Amniotic stem cell (primary cell): ENCODE data around the gene SSC4D.

Source experiments
- DNase-seq: peaks from one replicate; lab custom pipeline; 2025; lab: John Stamatoyannopoulos, UW

Gene SSC4D

DNA sequence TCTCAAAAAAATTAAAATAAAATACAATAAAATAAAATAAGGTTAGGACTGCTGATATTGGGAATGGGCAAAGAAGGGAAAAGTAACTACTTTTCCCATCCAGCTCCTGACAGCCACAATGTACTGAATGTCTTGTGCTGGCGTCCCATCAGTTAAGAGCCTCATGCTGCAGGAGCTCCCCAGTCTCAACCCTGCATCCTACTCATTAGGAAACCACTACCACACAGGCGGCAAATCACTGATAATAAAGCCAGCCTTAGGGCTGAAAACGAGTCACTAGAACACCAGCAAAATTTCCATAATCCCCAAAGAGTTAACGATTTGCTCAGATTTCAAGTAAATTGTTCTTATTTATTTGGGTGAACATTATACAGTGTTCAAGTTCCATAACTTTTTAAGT lies 55.0 kb downstream of the SSC4D start:
- no peak for DNase-seq

DNA sequence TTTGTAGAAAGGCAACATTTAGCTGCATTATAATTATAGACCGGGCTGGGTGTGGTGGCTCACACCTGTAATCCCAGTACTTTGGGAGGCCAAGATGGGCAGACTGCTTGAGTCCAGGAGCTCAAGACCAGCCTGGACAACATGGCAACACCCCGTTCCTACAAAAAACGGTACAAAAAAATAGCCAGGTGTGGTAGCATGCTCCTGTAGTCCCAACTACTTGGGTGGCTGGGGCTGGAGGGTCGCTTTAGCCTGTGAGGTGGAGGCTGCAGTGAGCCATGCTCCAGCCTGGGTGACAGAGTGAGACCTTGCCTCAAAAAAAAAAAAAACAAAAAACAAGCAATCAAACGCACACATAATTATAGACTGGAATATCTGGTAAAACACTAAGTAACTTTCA lies 55.8 kb downstream of the SSC4D start:
- DNase-seq = no peak

DNA sequence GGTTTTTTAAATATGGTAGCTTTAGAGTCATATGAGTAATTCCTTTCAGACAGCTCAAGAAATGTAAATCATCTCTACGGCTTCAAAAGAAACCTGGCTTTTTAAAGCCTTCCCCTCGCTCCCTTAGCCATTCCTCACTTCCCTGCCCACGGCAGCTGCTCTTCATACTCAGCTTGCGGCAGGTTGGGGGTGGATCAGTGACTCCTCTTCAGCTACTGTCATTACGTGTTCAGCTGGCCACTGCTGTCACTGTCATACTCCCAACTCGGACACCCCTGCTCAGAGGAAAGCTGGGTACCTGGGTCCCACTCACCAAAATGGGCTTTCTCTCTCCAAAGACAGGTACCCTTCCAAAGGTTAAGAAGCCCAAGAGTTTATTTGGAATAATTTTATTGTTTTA lies 57.3 kb downstream of the SSC4D start:
- no peak for DNase-seq

DNA sequence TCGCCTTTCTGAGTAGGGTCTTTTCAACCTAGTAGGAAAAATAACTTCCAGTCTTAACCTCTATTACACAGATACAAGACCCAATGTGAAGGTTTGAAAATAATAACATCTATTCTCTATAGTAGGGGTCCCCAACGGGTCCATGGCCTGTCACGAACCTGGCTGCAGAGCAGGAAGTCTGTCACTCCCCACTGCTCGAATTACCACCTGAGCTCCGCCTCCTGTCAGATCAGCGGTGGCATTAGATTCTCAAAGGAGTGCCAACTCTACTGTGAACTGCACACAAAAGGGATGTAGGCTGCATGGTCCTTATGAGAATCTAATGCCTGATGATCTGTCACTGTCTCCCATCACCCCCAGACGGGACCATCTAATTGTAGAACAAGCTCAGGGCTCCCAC lies 58.1 kb downstream of the SSC4D start:
- DNase-seq = no peak

DNA sequence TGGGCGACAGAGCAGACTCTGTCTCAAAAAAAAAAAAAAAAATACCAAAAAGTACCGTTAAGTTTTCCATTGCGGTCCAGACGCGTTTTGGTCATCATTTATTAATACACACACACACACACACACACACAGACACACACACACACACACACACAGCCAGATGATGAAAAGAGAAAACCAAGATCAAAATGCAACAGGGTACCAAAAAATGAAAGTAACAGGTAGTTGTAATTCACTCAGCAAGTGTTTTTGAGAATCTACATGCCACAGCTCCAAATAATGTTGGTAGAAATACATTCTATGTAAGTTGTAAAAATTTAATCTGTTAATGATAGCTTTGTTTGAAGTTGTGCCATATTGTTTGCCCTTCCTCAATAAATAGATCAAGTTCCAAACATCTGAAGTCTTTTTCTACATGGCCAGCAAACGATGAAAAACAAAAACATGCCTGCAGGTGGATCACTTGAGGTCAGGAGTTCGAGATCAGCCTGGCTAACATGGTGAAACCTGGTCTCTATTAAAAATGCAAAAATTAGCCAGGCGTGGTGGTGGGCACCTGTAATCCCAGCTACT lies 60.1 kb downstream of the SSC4D start:
- no peak for DNase-seq

DNA sequence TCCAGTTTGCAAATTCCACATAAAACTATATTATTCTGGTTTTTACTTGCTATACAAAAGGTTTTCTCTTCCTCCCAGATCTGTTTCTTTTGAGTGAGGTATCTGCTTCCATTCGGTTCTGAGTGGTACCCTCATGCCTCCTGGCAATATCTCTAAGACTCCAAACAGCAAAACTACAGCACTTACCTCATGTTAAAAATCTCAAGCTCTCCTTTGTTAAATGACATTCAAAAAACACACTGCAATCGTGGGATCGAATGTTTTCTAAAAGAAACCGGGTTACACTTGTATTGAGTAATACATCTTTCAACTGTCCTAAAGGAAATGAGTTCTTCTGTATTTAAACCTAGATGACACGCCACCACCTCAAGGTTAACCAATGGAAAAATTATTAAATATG lies 61.8 kb downstream of the SSC4D start:
- DNase-seq = no peak

DNA sequence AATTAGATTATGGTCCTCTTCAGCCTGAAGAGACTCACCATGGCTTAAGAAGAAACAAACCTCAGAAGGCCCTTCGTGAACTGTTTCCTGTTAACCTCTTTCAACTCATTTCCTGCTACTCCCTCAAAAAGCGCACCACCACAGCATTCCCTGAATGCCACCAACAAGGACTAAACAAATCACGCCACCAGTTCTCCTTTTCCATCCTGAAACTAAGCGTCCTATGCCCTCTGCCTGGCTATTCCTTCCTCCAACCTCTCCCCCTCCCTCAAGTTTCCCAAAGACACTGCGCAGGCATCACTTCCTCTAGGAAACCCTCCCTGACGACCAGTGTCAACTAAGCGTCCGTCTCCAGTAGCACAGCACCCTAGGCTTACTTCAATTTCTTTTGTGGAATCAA lies 62.7 kb downstream of the SSC4D start:
- DNase-seq = no peak

DNA sequence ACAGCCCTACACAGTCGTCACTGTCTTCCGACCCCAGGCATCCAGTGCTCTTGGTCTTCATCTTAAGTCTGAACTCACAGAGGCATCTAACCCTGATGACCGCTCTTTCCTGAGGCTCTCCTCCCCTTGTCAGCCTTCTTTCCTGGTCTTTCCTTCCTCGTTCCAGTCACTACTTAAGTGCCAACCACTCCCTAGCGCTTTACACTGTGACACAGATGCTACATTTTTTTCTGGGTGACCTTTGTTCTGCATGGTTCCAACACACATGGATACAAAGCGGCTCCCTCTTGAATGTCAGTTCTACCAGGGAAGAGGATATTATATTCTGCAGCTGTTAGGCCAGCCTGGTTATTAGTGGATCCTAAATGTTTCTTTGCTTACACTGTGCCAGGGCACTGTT lies 63.4 kb downstream of the SSC4D start:
- no peak for DNase-seq

DNA sequence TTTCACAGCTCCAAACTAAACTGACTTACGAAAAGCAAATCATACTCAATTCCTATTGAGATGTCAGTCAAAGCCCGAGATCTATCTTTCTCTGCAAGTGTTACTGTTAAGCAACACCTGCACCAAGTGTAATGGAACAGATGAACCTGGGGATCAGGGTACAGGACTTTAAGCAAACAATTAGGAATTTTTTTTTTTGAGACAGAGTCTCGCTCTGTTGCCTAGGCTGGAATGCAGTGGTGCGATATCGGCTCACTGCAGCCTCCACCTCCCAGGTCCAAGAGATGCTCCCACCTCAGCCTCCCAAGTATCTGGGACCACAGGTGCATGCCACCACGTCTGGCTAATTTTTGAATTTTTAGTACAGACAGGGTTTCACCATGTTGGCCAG lies 65.6 kb downstream of the SSC4D start:
- DNase-seq = no peak

DNA sequence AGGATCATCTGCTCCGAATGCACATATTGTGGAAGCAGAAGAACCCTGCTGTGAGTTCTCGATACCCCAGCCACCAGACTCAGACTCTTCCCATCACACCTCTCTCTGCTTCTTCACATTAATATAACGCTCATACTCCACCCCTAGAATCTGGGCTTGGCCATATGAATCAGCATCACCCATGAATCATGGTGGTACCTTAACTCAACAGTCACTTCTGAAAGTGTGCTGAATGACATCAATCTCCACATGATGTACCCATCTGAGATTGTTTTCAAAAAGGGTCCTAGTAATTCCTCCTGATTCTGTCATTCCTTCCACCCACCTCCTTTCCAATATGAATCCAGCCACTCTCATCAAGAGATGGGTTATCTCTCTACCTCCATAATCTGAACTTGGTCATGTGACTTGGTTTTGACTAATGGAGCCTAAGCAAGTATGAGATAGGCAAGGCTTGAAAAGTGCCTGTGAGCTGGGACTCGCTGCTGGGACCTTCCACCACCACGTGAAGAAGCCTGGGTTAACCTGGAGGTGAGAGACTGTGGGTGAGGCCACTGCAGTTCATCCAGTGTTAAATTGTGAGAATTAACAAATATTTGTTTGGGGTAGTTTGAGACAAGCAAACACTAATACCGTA lies 66.1 kb downstream of the SSC4D start:
- no peak for DNase-seq

DNA sequence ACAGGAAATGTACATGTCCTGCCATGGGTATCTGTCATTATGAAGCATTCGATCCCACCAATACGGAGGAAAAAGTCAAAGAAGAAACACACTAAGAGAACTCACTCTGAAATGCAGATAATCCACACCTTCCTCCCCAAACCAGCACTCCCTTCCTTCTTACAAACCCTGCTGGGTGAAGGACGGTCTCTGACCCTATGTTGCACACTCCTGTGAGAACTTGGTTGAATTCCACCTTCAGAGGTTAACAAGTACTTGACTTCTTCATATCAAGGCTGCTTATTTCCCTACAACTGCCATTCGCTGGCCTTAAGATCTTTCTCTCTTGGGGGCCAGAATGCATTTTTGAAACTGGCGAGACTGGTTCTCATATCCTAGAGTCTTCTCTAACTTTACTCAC lies 67.3 kb downstream of the SSC4D start:
- no peak for DNase-seq

DNA sequence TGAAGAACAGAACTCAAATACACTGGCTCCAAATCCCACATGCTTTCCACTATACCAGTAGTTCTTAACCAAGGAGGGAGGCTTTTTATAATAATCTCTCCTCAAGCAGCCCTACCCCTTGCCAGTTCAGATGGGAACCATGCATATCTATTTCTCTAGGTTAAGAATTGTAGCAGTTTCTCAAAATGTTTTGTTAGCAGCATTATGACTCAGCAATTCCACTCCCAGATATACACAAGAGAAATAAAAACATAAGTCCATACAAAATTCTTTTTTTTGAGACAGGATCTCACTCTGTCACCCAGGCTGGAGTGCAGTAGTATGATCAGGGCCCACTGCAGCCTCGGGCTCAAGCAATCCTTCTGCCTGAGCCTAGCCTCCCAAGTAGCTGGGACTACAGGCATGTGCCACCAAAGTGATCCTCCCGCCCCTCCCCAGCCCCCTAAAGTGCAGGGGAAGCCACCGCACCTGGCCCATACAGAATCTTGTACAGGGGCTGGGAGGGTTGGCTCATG lies 68.8 kb downstream of the SSC4D start:
- peak; percentile 67 for DNase-seq
